Measurements from ENCODE around the gene NRARP.
"Not testable (repeated sequence)": the region's sequence is repeated elsewhere in the genome, so short reads cannot be mapped to it uniquely, and the experiment has no call there.

NRARP gene

GRCh38 chr9:137275588-137276472 lies 26.2 kb downstream of the NRARP start:
- no peak for DNase-seq

DNA sequence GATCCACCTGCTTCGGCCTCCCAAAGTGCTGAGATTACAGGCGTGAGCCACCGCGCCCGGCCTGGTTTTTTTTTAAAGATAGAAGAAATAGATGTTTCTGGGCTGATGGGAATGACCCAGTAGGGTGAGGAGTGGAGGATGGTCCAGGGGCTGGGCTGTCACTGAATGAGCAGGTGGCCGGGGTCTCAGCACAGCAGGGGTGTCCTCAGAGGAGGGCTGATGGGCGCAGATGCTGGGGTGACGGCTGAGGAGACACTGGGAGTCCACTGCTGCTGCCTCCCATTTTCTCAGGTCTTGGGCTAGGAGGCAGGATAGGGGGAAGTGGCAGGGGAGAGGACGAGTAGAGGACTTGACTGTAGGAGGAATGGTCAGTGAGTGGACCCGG lies 26.9 kb downstream of the NRARP start:
- DNase-seq, result no peak

- no peak for DNase-seq
Observed at GRCh38 chr9:137273611-137274320, 28.3 kb downstream of the NRARP start.

DNA sequence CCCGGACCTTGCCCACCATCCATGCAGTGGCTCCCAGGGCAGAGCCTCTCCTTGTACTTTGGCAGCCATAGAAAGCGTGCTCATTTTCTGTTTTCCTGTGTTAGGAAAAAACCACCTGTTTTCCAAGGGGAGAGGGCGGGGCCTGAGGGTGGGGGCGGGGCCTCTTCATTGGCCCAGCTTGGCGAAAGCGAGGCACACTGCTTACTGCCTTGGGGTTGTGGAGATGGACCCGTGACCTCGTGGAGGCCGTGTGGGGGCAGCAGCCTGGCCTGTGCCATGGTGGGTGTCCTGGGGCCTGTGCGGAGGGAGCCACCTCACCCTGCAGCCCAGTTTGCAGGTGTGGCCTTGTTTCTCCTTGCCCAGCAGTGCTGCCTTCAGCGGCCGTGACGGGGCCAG lies 29.0 kb downstream of the NRARP start:
- DNase-seq, result no peak

GRCh38 chr9:137272241-137273094 lies 29.6 kb downstream of the NRARP start:
- DNase-seq, result no peak

DNA sequence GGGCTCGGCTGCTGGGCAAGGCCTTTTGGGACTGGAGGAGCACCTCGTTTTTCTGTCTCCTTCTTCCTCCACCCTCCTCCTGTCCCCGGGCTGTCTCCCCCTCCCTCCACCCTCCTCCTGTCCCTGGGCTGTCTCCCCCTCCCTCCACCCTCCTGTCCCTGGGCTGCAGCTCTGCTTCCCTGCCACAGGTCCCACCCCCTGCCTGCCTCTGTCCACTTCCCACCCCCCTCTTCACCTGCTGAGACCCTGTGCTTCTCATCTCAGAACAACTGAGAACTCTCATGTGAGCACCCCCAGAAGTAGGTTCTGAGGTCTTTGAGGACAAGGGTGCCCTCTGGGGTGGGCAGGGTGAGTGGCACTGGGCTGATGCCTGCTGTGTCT lies 30.4 kb downstream of the NRARP start:
- DNase-seq, result no peak

DNA sequence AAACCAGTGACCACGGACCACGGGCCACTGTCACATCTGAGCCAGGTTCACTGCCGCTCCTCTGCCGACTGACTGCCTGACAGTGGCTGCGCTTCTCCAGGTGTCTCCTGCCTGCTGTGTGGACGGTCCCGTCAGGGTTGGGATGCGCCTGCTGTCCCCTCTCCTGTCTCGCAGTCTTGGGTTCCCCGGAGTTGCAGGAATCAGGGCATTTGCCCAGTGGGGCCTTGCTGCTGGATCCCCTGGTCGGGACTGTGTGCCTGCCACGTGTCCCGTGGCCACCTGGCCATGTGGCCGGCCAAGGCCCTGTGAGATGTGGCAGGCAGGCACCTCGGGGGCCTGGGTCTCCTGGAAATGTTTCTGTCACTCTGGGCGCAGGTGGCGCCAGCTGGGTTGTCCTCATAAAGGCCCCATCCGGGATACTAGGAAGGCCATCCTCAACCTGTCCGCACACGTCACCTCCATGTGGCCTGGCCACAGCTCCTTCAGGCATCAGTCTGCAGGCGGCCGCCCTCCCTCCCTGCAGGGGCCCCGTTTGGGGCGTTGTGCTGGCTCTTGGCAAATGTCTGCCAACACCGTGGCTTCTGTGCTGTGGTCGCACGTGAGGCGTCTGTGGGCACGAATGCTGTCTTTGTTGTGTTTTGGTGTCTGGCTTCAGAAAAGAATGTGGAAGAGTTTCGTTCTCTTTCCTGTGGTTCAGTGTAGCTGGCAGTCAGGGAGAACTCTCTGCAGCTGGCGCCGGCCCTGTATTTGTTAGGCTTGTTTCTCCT lies 31.0 kb downstream of the NRARP start:
- DNase-seq, result no peak

- DNase-seq, result no peak
Observed at GRCh38 chr9:137269231-137269772, 32.8 kb downstream of the NRARP start.

DNA sequence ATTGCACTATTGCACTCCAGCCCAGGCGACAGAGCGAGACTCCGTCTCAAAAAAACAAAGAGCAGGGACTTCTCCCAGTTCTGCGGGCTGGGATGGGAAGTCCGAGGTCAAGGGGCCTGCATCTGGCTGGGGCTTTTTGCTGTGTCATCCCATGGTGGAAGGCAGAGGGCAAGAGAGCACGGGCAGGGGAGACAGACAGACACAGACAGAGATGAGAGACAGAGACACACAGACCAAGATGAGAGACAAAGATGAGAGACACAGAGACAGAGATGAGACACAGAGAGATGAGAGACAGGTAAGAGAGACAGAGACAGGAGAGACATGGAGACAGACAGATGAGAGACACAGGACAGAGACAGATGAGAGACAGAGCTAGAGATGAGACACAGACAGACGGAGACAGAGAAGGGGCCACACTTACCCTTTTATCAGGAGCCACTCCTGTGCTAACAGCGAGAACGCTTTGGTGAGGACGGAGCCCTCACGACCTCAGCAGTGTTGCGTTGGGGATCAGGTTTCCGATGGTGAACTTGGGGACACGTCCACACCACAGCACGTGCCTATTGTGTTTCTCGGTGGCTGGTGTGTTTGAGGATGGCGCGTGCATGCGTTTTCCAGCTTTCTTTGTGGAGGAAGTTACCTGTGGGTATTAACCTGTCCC lies 33.4 kb downstream of the NRARP start:
- DNase-seq, result no peak

DNA sequence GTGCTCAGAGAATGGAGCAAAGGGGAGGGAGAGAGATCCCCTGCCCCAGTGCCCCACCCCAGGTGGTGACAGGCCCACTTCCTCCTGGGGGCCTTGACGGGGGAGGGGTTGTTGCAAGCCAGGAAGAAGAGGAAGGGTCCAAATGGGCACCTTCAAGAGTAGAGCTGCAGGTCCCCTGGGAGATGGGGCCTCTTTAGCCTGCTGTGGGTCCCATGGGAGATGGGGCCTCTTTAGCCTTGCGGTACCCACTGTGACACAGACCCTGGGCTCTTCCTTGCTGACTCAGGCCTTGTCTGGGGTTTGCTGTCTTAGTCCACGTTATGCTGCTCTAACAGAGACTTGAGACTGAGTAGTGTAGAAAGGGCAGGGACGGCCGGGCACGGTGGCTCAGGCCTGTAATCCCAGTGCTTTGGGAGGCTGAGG lies 34.1 kb downstream of the NRARP start:
- DNase-seq, result no peak

- DNase-seq, result no peak
Observed at GRCh38 chr9:137266585-137267453, 35.3 kb downstream of the NRARP start.

- DNase-seq, result no peak
Observed at GRCh38 chr9:137266162-137266527, 35.9 kb downstream of the NRARP start.

GRCh38 chr9:137265496-137266161 lies 36.4 kb downstream of the NRARP start:
- no peak for DNase-seq

DNA sequence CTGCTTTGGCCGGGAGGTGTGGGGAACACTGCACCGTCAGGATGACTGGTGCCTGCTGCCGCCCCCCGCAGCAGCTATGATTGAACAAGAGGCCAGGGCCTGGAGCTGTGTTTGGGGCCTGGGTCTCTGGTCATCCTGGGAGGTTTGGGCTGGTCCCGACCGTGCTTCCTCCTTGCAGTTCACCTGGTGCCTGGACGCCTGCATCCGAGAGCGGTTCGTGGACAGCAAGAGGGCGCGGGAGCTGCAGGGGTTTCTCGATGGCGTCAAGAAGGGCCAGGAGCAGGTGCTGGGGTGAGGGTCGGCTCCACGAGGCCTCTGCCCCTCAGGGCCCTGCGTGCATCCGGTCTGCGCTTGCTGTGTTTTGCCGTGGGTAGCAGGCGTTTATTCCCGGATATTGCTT lies 38.0 kb downstream of the NRARP start:
- DNase-seq, result no peak

- no peak for DNase-seq
Observed at GRCh38 chr9:137263506-137263905, 38.6 kb downstream of the NRARP start.

DNA sequence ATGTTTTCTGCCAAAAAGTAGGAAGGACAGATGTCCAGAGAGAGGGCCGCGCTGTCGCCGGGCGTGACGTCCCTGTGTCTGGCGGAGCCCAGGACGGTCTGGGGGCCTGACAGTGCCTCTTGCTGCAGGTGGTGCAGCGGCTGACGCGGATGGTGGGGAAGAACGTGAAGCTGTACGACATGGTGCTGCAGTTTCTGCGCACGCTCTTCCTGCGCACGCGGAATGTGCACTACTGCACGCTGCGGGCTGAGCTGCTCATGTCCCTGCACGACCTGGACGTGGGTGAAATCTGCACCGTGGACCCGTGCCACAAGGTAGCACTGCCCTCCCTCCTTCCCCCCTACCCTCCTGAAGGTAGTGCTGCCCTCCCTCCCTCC lies 39.2 kb downstream of the NRARP start:
- no peak for DNase-seq

DNA sequence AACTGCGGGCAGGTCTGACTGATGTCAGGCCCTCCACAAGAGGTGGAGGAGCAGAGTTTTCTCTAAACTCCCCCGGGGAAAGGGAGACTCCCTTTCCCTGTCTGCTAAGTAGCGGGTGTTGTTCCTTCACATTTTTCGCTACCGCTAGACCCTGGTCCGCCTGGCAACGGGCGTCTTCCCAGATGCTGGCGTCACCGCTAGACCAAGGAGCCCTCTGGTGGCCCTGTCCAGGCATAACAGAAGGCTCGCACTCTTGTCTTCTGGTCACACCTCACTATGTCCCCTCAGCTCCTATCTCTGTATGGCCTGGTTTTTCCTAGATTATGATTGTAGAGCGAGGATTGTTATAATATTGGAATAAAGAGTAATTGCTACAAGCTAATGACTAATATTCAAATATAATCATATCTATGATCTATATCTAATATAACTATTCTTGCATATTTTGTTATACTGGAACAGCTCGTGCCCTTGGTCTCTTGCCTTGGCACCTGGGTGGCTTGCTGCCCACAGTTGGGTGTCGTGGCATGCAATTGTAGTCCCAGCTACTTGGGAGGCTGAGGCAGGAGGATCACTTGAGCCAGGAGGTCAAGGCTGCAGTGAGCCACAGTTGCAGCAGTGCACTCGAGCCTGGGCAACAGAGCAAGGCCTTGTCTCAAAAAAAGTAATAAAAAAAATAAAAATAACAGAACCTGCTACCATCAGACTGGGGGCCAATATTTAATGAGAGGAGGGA lies 39.7 kb downstream of the NRARP start:
- not testable (repeated sequence) for DNase-seq

DNA sequence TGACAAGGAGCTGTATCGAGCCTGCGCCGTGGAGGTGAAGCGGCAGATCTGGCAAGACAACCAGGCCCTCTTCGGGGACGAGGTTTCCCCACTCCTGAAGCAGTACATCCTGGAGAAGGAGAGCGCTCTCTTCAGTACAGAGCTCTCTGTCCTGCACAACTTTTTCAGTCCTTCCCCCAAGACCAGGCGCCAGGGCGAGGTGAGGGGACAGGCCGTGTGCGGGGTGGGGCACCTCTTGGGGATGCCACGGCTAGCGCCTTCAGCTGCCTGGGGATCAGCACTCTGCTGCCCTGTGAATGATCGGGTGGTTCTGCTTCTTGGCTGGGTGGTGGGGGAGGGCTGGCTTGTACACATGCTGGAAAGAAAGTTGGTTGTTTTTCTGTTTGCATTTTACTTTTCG lies 45.2 kb downstream of the NRARP start:
- no peak for DNase-seq

DNA sequence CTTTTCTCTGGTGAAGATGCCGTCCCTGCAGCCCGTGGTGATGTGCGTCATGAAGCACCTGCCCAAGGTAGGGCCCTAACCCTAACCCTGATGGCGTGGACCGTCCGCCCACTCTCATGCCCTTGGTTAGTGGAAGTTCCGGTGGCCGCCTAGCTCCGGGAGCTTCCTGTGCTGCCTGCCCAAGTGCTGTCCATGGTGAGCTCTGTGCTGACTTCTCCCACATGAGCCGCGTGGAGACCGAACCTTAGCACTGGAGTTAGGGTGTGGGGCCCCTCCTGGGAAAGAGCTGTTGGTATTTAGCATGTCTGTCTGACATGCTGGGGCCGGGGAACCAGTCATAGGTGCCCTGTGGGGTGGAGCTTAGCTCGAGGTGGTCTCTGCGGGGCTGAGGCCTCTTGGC lies 45.7 kb downstream of the NRARP start:
- DNase-seq, result no peak
